ENCODE measurements around the gene ILKAP.

ILKAP gene

GRCh38 chr2:238145046-238145445 is 58.4 kb downstream of the ILKAP start:
- H3K4me3 ChIP-seq (ENCODE audit: low read depth, low read length) = no peak overlapping the region
- no peak overlapping the region for H3K27ac ChIP-seq
- in situ Hi-C loops (cut with HindIII; ENCODE audit: low pct_ligation_motif_present, low sequenced_read_pairs) = no loop called here
- no peak for TF ChIP-seq CTCF (IDR thresholded peaks at IDR 0.05; ENCODE audit: low read depth, low read length, missing control alignments)
- no peak for DNase-seq
- no peaks in the 10 kb centered on the region for H3K27me3 ChIP-seq (replicated peaks)
- no peaks in the 10 kb centered on the region for H3K36me3 ChIP-seq (replicated peaks)

- DNase-seq = no peak
- no peak overlapping the region for H3K27ac ChIP-seq
- no peak overlapping the region for H3K4me3 ChIP-seq (ENCODE audit: low read depth, low read length)
- in situ Hi-C loops (cut with HindIII; ENCODE audit: low pct_ligation_motif_present, low sequenced_read_pairs) = no loop called here
- H3K36me3 ChIP-seq (replicated peaks) = no peaks in the 10 kb centered on the region
- H3K27me3 ChIP-seq (replicated peaks) = no peaks in the 10 kb centered on the region
- TF ChIP-seq CTCF (IDR thresholded peaks at IDR 0.05; ENCODE audit: low read depth, low read length, missing control alignments) = no peak
Observed at GRCh38 chr2:238144262-238144661, 59.2 kb downstream of the ILKAP start.

- no peaks in the 10 kb centered on the region for H3K27me3 ChIP-seq (replicated peaks)
- DNase-seq = no peak
- H3K36me3 ChIP-seq (replicated peaks) = no peaks in the 10 kb centered on the region
- no peak overlapping the region for H3K27ac ChIP-seq
- TF ChIP-seq CTCF (IDR thresholded peaks at IDR 0.05; ENCODE audit: low read depth, low read length, missing control alignments) = no peak
- in situ Hi-C loops (cut with HindIII; ENCODE audit: low pct_ligation_motif_present, low sequenced_read_pairs) = no loop called here
- H3K4me3 ChIP-seq (ENCODE audit: low read depth, low read length) = no peak overlapping the region
Observed at GRCh38 chr2:238143239-238143951, 60.1 kb downstream of the ILKAP start.

- H3K36me3 ChIP-seq (replicated peaks) = no peaks in the 10 kb centered on the region
- DNase-seq = no peak
- no peak for TF ChIP-seq CTCF (IDR thresholded peaks at IDR 0.05; ENCODE audit: low read depth, low read length, missing control alignments)
- no peak overlapping the region for H3K27ac ChIP-seq
- H3K27me3 ChIP-seq (replicated peaks) = no peaks in the 10 kb centered on the region
- no peak overlapping the region for H3K4me3 ChIP-seq (ENCODE audit: low read depth, low read length)
- in situ Hi-C loops (cut with HindIII; ENCODE audit: low pct_ligation_motif_present, low sequenced_read_pairs) = no loop called here
Observed at GRCh38 chr2:238142382-238143205, 60.9 kb downstream of the ILKAP start.

- no peaks in the 10 kb centered on the region for H3K27me3 ChIP-seq (replicated peaks)
- DNase-seq = no peak
- TF ChIP-seq CTCF (IDR thresholded peaks at IDR 0.05; ENCODE audit: low read depth, low read length, missing control alignments) = no peak
- H3K4me3 ChIP-seq (ENCODE audit: low read depth, low read length) = no peak overlapping the region
- in situ Hi-C loops (cut with HindIII; ENCODE audit: low pct_ligation_motif_present, low sequenced_read_pairs) = no loop called here
- H3K36me3 ChIP-seq (replicated peaks) = no peaks in the 10 kb centered on the region
- H3K27ac ChIP-seq = no peak overlapping the region
Observed at GRCh38 chr2:238141541-238142318, 61.8 kb downstream of the ILKAP start.

Data from brain microvascular endothelial cell (primary cell).